ENCODE measurements around the gene VPS35.

DNA sequence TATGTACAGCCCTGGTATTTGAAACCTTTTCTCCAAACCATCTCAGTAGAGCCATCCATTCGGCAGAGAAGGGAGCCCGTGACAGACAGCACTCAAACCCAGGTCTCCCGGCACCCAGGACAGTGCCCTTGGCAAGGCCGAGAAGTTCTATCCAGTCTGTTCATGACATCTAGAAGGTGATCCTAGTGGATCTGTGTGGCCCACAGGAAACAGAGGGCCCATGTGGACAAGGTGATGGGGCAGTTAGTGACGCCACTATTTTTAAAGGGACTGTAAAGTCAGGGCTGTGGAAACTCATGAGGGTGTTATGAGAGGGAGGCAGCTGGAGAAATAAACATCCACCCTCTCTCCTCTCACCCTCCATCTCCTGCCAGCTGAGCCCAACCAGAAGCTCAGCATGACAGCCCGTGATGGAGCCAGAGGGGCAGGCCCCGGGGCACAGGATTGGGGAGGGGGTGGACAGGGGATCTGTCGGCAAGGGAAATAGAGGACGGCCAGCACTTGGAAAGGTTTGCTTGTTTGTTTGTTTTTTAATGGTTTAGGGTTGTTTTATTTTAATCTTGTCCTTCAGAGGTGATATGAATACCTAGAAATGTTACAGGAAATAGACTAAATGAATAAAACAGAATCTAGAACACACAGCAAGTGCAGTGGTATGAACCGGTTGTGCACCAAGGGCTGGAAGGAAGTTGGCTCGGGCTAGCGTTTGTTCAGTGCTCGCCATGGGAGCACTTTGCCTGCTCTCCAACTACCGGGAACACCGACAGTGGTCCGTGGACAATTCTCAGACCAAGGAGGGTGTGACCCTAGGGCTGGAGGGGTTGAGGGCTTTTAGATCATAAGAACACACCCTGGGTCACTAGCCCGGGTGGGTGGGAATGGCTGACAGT is 42.1 kb upstream of the VPS35 start:
- TF ChIP-seq, protein P1, sequence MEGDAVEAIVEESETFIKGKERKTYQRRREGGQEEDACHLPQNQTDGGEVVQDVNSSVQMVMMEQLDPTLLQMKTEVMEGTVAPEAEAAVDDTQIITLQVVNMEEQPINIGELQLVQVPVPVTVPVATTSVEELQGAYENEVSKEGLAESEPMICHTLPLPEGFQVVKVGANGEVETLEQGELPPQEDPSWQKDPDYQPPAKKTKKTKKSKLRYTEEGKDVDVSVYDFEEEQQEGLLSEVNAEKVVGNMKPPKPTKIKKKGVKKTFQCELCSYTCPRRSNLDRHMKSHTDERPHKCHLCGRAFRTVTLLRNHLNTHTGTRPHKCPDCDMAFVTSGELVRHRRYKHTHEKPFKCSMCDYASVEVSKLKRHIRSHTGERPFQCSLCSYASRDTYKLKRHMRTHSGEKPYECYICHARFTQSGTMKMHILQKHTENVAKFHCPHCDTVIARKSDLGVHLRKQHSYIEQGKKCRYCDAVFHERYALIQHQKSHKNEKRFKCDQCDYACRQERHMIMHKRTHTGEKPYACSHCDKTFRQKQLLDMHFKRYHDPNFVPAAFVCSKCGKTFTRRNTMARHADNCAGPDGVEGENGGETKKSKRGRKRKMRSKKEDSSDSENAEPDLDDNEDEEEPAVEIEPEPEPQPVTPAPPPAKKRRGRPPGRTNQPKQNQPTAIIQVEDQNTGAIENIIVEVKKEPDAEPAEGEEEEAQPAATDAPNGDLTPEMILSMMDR (IDR thresholded peaks at IDR 0.05): no peak
- TF ChIP-seq EP300 (IDR thresholded peaks at IDR 0.05): no peak
- TF ChIP-seq POLR2A (IDR thresholded peaks at IDR 0.05): no peak

All from ovary (tissue), 3 donors.